Measurements from ENCODE around the gene DLGAP5.

DNA sequence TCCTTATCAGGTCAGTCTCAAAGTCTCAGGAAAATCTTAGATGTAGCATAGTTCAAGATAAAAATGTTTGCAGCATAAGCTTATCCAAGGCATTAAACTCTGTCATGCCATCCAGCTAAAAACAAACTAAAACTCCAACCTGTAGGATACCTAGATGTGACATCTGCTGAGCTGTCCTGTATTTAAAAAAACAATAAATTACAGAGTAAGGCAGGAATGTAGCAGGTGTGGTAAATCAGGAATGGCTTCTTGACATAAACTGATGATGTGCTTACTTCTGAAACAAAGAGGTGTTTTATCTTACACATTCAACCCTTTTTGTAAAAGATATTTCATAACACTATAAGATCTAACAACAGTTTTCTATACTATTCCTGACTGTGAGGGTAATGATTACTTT, 30.6 kb upstream of the DLGAP5 start:
- TF ChIP-seq TAF1 (IDR thresholded peaks at IDR 0.05; ENCODE audit: low read depth) (no peak), RAD21 (IDR thresholded peaks at IDR 0.05; ENCODE audit: low read depth) (no peak), MAX (IDR thresholded peaks at IDR 0.05) (no peak), EP300 (IDR thresholded peaks at IDR 0.05; ENCODE audit: borderline replicate concordance) (no peak), CREB1 (IDR thresholded peaks at IDR 0.05; ENCODE audit: low read depth) (no peak), NFIC (IDR thresholded peaks at IDR 0.05) (no peak), EGR1 (IDR thresholded peaks at IDR 0.05) (no peak), FOXM1 (IDR thresholded peaks at IDR 0.05; ENCODE audit: borderline replicate concordance, low read depth) (no peak), CEBPB (IDR thresholded peaks at IDR 0.05) (no peak)
- TF ChIP-seq, protein P1, sequence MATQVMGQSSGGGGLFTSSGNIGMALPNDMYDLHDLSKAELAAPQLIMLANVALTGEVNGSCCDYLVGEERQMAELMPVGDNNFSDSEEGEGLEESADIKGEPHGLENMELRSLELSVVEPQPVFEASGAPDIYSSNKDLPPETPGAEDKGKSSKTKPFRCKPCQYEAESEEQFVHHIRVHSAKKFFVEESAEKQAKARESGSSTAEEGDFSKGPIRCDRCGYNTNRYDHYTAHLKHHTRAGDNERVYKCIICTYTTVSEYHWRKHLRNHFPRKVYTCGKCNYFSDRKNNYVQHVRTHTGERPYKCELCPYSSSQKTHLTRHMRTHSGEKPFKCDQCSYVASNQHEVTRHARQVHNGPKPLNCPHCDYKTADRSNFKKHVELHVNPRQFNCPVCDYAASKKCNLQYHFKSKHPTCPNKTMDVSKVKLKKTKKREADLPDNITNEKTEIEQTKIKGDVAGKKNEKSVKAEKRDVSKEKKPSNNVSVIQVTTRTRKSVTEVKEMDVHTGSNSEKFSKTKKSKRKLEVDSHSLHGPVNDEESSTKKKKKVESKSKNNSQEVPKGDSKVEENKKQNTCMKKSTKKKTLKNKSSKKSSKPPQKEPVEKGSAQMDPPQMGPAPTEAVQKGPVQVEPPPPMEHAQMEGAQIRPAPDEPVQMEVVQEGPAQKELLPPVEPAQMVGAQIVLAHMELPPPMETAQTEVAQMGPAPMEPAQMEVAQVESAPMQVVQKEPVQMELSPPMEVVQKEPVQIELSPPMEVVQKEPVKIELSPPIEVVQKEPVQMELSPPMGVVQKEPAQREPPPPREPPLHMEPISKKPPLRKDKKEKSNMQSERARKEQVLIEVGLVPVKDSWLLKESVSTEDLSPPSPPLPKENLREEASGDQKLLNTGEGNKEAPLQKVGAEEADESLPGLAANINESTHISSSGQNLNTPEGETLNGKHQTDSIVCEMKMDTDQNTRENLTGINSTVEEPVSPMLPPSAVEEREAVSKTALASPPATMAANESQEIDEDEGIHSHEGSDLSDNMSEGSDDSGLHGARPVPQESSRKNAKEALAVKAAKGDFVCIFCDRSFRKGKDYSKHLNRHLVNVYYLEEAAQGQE (IDR thresholded peaks at IDR 0.05; ENCODE audit: low read depth): no peak
